ENCODE results near the gene TMEM196.

TMEM196 gene

GRCh38 chr7:19798986-19799385, 25.6 kb upstream of the TMEM196 start:
- Histone ChIP-seq H3K27ac (no peak overlapping the region), H3K9me3 (ENCODE audit: severe bottlenecking) (no peaks in the 10 kb centered on the region), H3K27me3 (ENCODE audit: insufficient read depth, low read depth, severe bottlenecking) (no peaks in the 10 kb centered on the region), H3K36me3 (no peaks in the 10 kb centered on the region), H3K4me3 (ENCODE audit: low read depth, low read length) (no peak overlapping the region)
- no peak for DNase-seq
- no peak for TF ChIP-seq CTCF (IDR thresholded peaks at IDR 0.05; ENCODE audit: low read depth, low read length)

GRCh38 chr7:19783541-19783940, 10.1 kb upstream of the TMEM196 start:
- H3K9me3 ChIP-seq (ENCODE audit: severe bottlenecking) = no peaks in the 10 kb centered on the region
- H3K27me3 ChIP-seq (ENCODE audit: insufficient read depth, low read depth, severe bottlenecking) = no peaks in the 10 kb centered on the region
- H3K36me3 ChIP-seq = no peaks in the 10 kb centered on the region
- H3K4me3 ChIP-seq (ENCODE audit: low read depth, low read length) = no peak overlapping the region
- no peak for TF ChIP-seq CTCF (IDR thresholded peaks at IDR 0.05; ENCODE audit: low read depth, low read length)
- H3K27ac ChIP-seq = no peak overlapping the region
- no peak for DNase-seq

- no peaks in the 10 kb centered on the region for H3K27me3 ChIP-seq (ENCODE audit: insufficient read depth, low read depth, severe bottlenecking)
- no peak for TF ChIP-seq CTCF (IDR thresholded peaks at IDR 0.05; ENCODE audit: low read depth, low read length)
- no peaks in the 10 kb centered on the region for H3K9me3 ChIP-seq (ENCODE audit: severe bottlenecking)
- no peak for DNase-seq
- H3K27ac ChIP-seq = no peak overlapping the region
- no peak overlapping the region for H3K4me3 ChIP-seq (ENCODE audit: low read depth, low read length)
- H3K36me3 ChIP-seq = no peaks in the 10 kb centered on the region
Observed at GRCh38 chr7:19776981-19777380, 3.6 kb upstream of the TMEM196 start.

- no peak overlapping the region for H3K27ac ChIP-seq
- no peaks in the 10 kb centered on the region for H3K27me3 ChIP-seq (ENCODE audit: insufficient read depth, low read depth, severe bottlenecking)
- no peak for TF ChIP-seq CTCF (IDR thresholded peaks at IDR 0.05; ENCODE audit: low read depth, low read length)
- no peaks in the 10 kb centered on the region for H3K36me3 ChIP-seq
- no peaks in the 10 kb centered on the region for H3K9me3 ChIP-seq (ENCODE audit: severe bottlenecking)
- no peak for DNase-seq
- H3K4me3 ChIP-seq (ENCODE audit: low read depth, low read length) = no peak overlapping the region
Observed at GRCh38 chr7:19775578-19775977, 2.2 kb upstream of the TMEM196 start.

- DNase-seq = no peak
- H3K27me3 ChIP-seq (ENCODE audit: insufficient read depth, low read depth, severe bottlenecking) = no peaks in the 10 kb centered on the region
- no peaks in the 10 kb centered on the region for H3K9me3 ChIP-seq (ENCODE audit: severe bottlenecking)
- no peaks in the 10 kb centered on the region for H3K36me3 ChIP-seq
- H3K27ac ChIP-seq = no peak overlapping the region
- no peak overlapping the region for H3K4me3 ChIP-seq (ENCODE audit: low read depth, low read length)
- no peak for TF ChIP-seq CTCF (IDR thresholded peaks at IDR 0.05; ENCODE audit: low read depth, low read length)
Observed at GRCh38 chr7:19772306-19772705, 1.1 kb downstream of the TMEM196 start.

- TF ChIP-seq CTCF (IDR thresholded peaks at IDR 0.05; ENCODE audit: low read depth, low read length) = no peak
- no peak overlapping the region for H3K27ac ChIP-seq
- no peaks in the 10 kb centered on the region for H3K9me3 ChIP-seq (ENCODE audit: severe bottlenecking)
- DNase-seq = no peak
- H3K4me3 ChIP-seq (ENCODE audit: low read depth, low read length) = no peak overlapping the region
- H3K36me3 ChIP-seq = no peaks in the 10 kb centered on the region
- no peaks in the 10 kb centered on the region for H3K27me3 ChIP-seq (ENCODE audit: insufficient read depth, low read depth, severe bottlenecking)
Observed at GRCh38 chr7:19762631-19763030, 10.8 kb downstream of the TMEM196 start.

Data from WERI-Rb-1 (cell line).